Measurements from ENCODE around the gene STAT5A. TPM values are rescaled to one million over a fixed set of nuclear protein-coding genes. Genes with fewer than 3 reads are reported as not detected.
"Not testable (repeated sequence)": the region's sequence is repeated elsewhere in the genome, so short reads cannot be mapped to it uniquely, and the experiment has no call there.

The STAT5A gene
- total RNA-seq, 5 donors from 2014 or later (not counting 1 experiment from before 2014, with no cell fraction given), result 141 to 160 (median 147) TPM

DNA sequence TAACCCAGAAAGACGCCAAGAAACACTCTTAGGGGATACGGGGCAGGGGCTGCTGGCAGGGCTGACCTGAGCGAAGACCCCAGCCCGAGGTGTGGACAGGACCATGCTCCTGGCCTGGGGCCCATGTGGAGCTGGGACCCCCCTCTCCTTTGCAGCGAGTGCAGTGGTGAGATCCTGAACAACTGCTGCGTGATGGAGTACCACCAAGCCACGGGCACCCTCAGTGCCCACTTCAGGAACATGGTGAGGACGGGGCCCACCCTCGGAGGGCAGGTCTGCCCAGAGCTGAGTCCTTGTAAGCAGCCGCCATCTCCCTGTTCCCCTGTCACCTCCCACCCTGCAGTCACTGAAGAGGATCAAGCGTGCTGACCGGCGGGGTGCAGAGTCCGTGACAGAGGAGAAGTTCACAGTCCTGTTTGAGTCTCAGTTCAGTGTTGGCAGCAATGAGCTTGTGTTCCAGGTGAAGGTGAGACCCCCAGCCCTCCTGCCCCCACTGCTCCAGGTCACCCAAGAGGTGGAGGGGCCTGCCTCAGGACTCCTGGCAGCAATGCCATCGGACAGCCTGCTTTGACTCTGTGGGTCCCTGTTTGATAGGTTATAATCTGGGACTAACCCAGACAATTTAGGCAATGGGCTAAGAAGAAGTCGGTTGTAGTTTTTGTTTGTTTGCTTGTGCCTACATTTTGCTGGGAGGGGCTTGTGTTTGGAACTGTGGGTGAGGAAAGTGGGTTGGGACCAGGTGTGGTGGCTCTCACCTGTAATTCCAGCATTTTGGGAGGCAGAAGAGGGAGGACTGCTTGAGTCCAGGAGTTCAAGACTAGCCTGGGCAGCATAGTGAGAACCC lies 16.1 kb downstream of the STAT5A start:
- peak overlapping the region; percentile 72 to 83 for H3K27ac Mint-ChIP-seq
- H3K27me3 Mint-ChIP-seq, result no peaks in the 10 kb centered on the region
- ATAC-seq (replicated peaks in 1 of 4), result no peak
- no peaks in the 10 kb centered on the region for H3K9me3 Mint-ChIP-seq
- H3K27ac ChIP-seq (ENCODE audit: low read length), result no peak overlapping the region
- ChIA-PET CTCF (interaction anchor here in 1 of 2 donors (0.7 kb wide), 1 partner anchor 95 kb away, joined by 3 read pairs; no protein-coding TSS in a partner anchor), POLR2A (interaction anchor here in 1 of 2 donors (0.9 to 1.0 kb wide), 2 partner anchors 56 to 332 kb away, joined by 3 read pairs; no protein-coding TSS in a partner anchor)
- 94% methylated on average over 11 of the region's 16 CpGs for WGBS (ENCODE audit: insufficient coverage)
- H3K36me3 ChIP-seq (ENCODE audit: control insufficient read depth in 2 of 2, extremely low read depth in 1 of 2, insufficient read depth in 1 of 2, low read length in 1 of 2), result peaks cover 15 to 79% of the 10 kb centered on the region in 2 donors
- no peak overlapping the region for H3K4me3 ChIP-seq (ENCODE audit: control insufficient read depth in 1 of 2, extremely low read depth in 1 of 2, low read length in 1 of 2)
- DNase-seq, result no peak
- H3K36me3 Mint-ChIP-seq, result peaks cover 59% of the 10 kb centered on the region
- no peak overlapping the region for H3K4me3 Mint-ChIP-seq
- H3K4me1 ChIP-seq (ENCODE audit: control insufficient read depth in 1 of 2, extremely low read depth in 1 of 2, insufficient read depth in 2 of 2, low read length in 2 of 2), result peaks cover 14 to 34% of the 10 kb centered on the region in 2 experiments
- H3K27me3 ChIP-seq (replicated peaks in 1 of 2; ENCODE audit: control insufficient read depth in 2 of 2, extremely low read depth in 1 of 2, insufficient read depth in 2 of 2, low read length in 1 of 2), result no peaks in the 10 kb centered on the region
- H3K9me3 ChIP-seq, result no peaks in the 10 kb centered on the region
- H3K4me1 Mint-ChIP-seq, result peaks cover 23 to 41% (median 25%) of the 10 kb centered on the region in 3 donors

DNA sequence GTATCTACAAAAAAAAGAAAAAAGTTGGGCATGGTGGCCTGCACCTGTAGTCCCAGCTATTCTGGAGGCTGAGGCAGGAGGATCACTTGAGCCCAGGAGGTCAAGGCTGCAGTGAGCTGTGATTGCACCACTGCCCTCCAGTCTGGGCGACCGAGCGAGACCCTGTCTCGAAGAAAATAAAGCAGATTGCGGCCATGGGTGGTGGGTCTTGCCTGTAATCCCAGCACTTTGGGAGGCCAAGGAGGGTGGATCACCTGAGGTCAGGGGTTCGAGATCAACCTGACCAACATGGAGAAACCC lies 16.7 kb downstream of the STAT5A start:
- not testable (repeated sequence) for H3K9me3 ChIP-seq; H3K4me3 ChIP-seq (ENCODE audit: control insufficient read depth in 1 of 2, extremely low read depth in 1 of 2, low read length in 1 of 2); H3K4me3 Mint-ChIP-seq; H3K9me3 Mint-ChIP-seq; H3K27me3 Mint-ChIP-seq; DNase-seq; ATAC-seq (replicated peaks in 1 of 4); H3K27me3 ChIP-seq (replicated peaks in 1 of 2; ENCODE audit: control insufficient read depth in 2 of 2, extremely low read depth in 1 of 2, insufficient read depth in 2 of 2, low read length in 1 of 2); H3K27ac ChIP-seq (ENCODE audit: low read length)
- ChIA-PET POLR2A (interaction anchor here in 1 of 2 donors (1.0 kb wide), 1 partner anchor 57 kb away, joined by 3 read pairs; no protein-coding TSS in a partner anchor), CTCF (interaction anchor here in 1 of 2 donors (0.7 to 0.9 kb wide), 2 partner anchors 10 to 94 kb away, joined by 3 read pairs; no protein-coding TSS in a partner anchor)
- 95% methylated on average over 4 of the region's 6 CpGs for WGBS (ENCODE audit: insufficient coverage)
- Mint-ChIP-seq H3K27ac (peak overlapping the region in 1 of 2 donors; percentile 72), H3K36me3 (peaks cover 63% of the 10 kb centered on the region), H3K4me1 (peaks cover 28 to 43% (median 28%) of the 10 kb centered on the region in 3 donors)
- Histone ChIP-seq H3K36me3 (ENCODE audit: control insufficient read depth in 2 of 2, extremely low read depth in 1 of 2, insufficient read depth in 1 of 2, low read length in 1 of 2) (peaks cover 15 to 82% of the 10 kb centered on the region in 2 donors), H3K4me1 (ENCODE audit: control insufficient read depth in 1 of 2, extremely low read depth in 1 of 2, insufficient read depth in 2 of 2, low read length in 2 of 2) (peaks cover 18 to 37% of the 10 kb centered on the region in 2 experiments)

DNA sequence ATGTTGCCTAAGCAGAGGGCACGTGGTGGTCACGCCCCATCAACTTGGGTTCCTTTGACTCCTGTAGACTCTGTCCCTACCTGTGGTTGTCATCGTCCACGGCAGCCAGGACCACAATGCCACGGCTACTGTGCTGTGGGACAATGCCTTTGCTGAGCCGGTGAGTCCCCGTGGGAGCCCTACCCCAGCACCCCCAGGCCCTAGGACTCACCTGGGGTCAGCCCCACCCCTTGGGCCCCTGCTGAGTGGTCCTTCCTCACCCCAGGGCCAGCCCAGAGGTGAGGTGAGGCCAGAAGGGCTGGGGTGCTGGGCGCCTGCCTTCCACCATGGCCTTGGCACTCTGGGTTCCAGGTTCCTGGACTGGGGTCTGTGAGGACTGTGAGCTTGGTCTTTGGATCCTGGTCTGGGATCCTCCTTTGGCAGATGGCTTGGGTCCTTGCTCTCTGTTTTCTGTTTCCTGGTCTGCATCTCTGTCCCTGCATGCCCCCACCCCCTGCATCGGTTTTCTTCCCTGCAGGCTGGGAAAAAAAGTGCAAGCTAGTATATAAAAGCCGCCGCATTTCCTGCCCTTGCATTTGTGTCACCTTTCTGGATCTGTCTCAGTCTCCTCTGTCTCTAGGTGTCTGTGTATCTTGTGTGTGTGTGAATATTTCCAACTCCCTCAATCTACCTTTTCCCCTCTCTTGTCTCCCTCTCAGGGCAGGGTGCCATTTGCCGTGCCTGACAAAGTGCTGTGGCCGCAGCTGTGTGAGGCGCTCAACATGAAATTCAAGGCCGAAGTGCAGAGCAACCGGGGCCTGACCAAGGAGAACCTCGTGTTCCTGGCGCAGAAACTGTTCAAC lies 17.5 kb downstream of the STAT5A start:
- peaks cover 34 to 51% (median 35%) of the 10 kb centered on the region in 3 donors for H3K4me1 Mint-ChIP-seq
- peak overlapping the region in 2 of 3 donors; percentile 18 to 48 for H3K4me3 Mint-ChIP-seq
- Histone ChIP-seq H3K4me1 (ENCODE audit: control insufficient read depth in 1 of 2, extremely low read depth in 1 of 2, insufficient read depth in 2 of 2, low read length in 2 of 2) (peaks cover 22 to 45% of the 10 kb centered on the region in 2 experiments), H3K27ac (ENCODE audit: low read length) (no peak overlapping the region), H3K36me3 (ENCODE audit: control insufficient read depth in 2 of 2, extremely low read depth in 1 of 2, insufficient read depth in 1 of 2, low read length in 1 of 2) (peaks cover 15 to 87% of the 10 kb centered on the region in 2 donors), H3K9me3 (no peaks in the 10 kb centered on the region), H3K4me3 (ENCODE audit: control insufficient read depth in 1 of 2, extremely low read depth in 1 of 2, low read length in 1 of 2) (peak overlapping the region in 1 of 2 donors; percentile 52), H3K27me3 (replicated peaks in 1 of 2; ENCODE audit: control insufficient read depth in 2 of 2, extremely low read depth in 1 of 2, insufficient read depth in 2 of 2, low read length in 1 of 2) (no peaks in the 10 kb centered on the region)
- peak overlapping the region; percentile 68 to 84 for H3K27ac Mint-ChIP-seq
- H3K27me3 Mint-ChIP-seq, result no peaks in the 10 kb centered on the region
- 79% methylated on average over 9 of the region's 18 CpGs for whole genome bisulfite sequencing (ENCODE audit: insufficient coverage)
- peak; percentile 61 to 64 (median 62) for ATAC-seq (replicated peaks in 1 of 4)
- ChIA-PET CTCF (interaction anchor here in 1 of 2 donors (0.7 to 0.9 kb wide), 2 partner anchors 9 to 93 kb away, joined by 3 read pairs; no protein-coding TSS in a partner anchor), POLR2A (interaction anchor here in 1 of 2 donors (1.0 kb wide), 1 partner anchor 57 kb away, joined by 3 read pairs; no protein-coding TSS in a partner anchor)
- peaks cover 70% of the 10 kb centered on the region for H3K36me3 Mint-ChIP-seq
- H3K9me3 Mint-ChIP-seq, result no peaks in the 10 kb centered on the region
- DNase-seq, result peak in 21 of 35 experiments; percentile 12 to 56 (median 31)

DNA sequence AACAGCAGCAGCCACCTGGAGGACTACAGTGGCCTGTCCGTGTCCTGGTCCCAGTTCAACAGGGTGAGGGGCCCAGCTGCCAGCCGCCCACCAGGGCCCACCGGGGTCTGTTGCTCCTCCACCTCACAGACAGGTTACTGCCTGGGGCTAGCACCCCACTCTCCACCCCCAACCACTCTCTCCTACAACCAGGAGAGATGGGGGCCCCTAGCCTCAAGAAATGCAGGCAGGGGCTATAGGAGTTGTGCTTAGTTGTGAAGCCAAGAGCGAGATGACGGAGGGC lies 18.0 kb downstream of the STAT5A start:
- Mint-ChIP-seq H3K4me3 (peak overlapping the region in 1 of 3 donors; percentile 48), H3K27ac (peak overlapping the region in 1 of 2 donors; percentile 84), H3K36me3 (peaks cover 67% of the 10 kb centered on the region), H3K27me3 (no peaks in the 10 kb centered on the region), H3K4me1 (peaks cover 39 to 55% (median 41%) of the 10 kb centered on the region in 3 donors), H3K9me3 (no peaks in the 10 kb centered on the region)
- ATAC-seq (replicated peaks in 1 of 4) (peak in 1 of 4 experiments; percentile 1), DNase-seq (no peak)
- H3K27me3 ChIP-seq (replicated peaks in 1 of 2; ENCODE audit: control insufficient read depth in 2 of 2, extremely low read depth in 1 of 2, insufficient read depth in 2 of 2, low read length in 1 of 2), result no peaks in the 10 kb centered on the region
- peak overlapping the region in 1 of 2 donors; percentile 52 for H3K4me3 ChIP-seq (ENCODE audit: control insufficient read depth in 1 of 2, extremely low read depth in 1 of 2, low read length in 1 of 2)
- WGBS (ENCODE audit: insufficient coverage), result 79% methylated on average over 2 of the region's 5 CpGs
- peaks cover 28 to 50% of the 10 kb centered on the region in 2 experiments for H3K4me1 ChIP-seq (ENCODE audit: control insufficient read depth in 1 of 2, extremely low read depth in 1 of 2, insufficient read depth in 2 of 2, low read length in 2 of 2)
- ChIA-PET POLR2A (no interaction called here), CTCF (no interaction called here)
- no peaks in the 10 kb centered on the region for H3K9me3 ChIP-seq
- peaks cover 12 to 87% of the 10 kb centered on the region in 2 donors for H3K36me3 ChIP-seq (ENCODE audit: control insufficient read depth in 2 of 2, extremely low read depth in 1 of 2, insufficient read depth in 1 of 2, low read length in 1 of 2)
- no peak overlapping the region for H3K27ac ChIP-seq (ENCODE audit: low read length)

DNA sequence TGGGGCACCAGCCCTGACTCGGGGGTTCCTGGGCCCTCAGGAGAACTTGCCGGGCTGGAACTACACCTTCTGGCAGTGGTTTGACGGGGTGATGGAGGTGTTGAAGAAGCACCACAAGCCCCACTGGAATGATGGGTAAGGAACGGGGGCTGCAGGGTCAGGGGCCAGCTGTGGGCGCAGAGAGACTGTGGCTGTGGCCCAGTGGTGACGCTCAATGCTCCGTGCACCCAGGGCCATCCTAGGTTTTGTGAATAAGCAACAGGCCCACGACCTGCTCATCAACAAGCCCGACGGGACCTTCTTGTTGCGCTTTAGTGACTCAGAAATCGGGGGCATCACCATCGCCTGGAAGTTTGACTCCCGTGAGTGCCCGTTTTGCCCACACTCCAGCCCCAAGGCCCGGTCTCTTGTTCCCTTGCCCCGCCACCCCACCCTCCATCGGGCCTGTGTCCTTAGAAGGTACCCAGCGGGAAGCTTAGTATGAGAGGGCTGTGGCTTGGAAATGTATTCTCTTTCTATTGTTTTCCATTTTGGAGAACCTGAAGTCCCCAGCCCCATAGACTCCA lies 19.1 kb downstream of the STAT5A start:
- peaks cover 48 to 60% (median 48%) of the 10 kb centered on the region in 3 donors for H3K4me1 Mint-ChIP-seq
- H3K4me3 Mint-ChIP-seq, result peak overlapping the region in 1 of 3 donors; percentile 29

More for the DNA sequence above, 19.1 kb downstream of the STAT5A start:
- Mint-ChIP-seq H3K9me3 (no peaks in the 10 kb centered on the region), H3K27me3 (no peaks in the 10 kb centered on the region), H3K27ac (peak overlapping the region; percentile 67 to 68), H3K36me3 (peaks cover 55% of the 10 kb centered on the region)
- H3K27ac ChIP-seq (ENCODE audit: low read length), result no peak overlapping the region
- 81% methylated on average over 14 of the region's 19 CpGs for WGBS (ENCODE audit: insufficient coverage)
- DNase-seq (no peak), ATAC-seq (replicated peaks in 1 of 4) (no peak)
- no peaks in the 10 kb centered on the region for H3K27me3 ChIP-seq (replicated peaks in 1 of 2; ENCODE audit: control insufficient read depth in 2 of 2, extremely low read depth in 1 of 2, insufficient read depth in 2 of 2, low read length in 1 of 2)
- H3K4me3 ChIP-seq (ENCODE audit: control insufficient read depth in 1 of 2, extremely low read depth in 1 of 2, low read length in 1 of 2), result no peak overlapping the region
- ChIA-PET POLR2A (interaction anchor here in 1 of 2 donors (0.6 kb wide), 1 partner anchor 532 kb away, joined by 5 read pairs; no protein-coding TSS in a partner anchor), CTCF (no interaction called here)
- peaks cover 36 to 61% of the 10 kb centered on the region in 2 experiments for H3K4me1 ChIP-seq (ENCODE audit: control insufficient read depth in 1 of 2, extremely low read depth in 1 of 2, insufficient read depth in 2 of 2, low read length in 2 of 2)
- no peaks in the 10 kb centered on the region for H3K9me3 ChIP-seq
- H3K36me3 ChIP-seq (ENCODE audit: control insufficient read depth in 2 of 2, extremely low read depth in 1 of 2, insufficient read depth in 1 of 2, low read length in 1 of 2), result peaks cover 5 to 79% of the 10 kb centered on the region in 2 donors

Data from T-cell (primary cell).